MCF 10A (cell line): Measurements from ENCODE around the gene DCST2. TPM values are rescaled to one million over a fixed set of nuclear protein-coding genes. Genes with fewer than 3 reads are reported as not detected.

ENCODE experiments used
- BruUV-seq: library from RNA; stranded (reverse); fragments of 400-500 nt; replicated peaks from 2 replicates; lab custom pipeline; 2021; lab: Mats Ljungman, UMichigan
- CTCF ChIA-PET: fragments of 300-600 bp; sonication (Branson Sonifier 250); formaldehyde crosslinking; extraction: SDS; loops from one replicate; lab custom pipeline; 2021; ENCODE audit warnings: antibody characterized with exemption, inconsistent platforms; lab: Yijun Ruan, JAX
- POLR2A ChIA-PET: fragments of 300-600, 350-650 bp; sonication (Branson Sonifier 250); formaldehyde crosslinking; extraction: SDS; loops from one replicate; lab custom pipeline; 2020; ENCODE audit warnings: antibody characterized with exemption, inconsistent platforms; lab: Yijun Ruan, JAX
- DNase-seq: peaks from one replicate; pipeline ENCODE4 v3.0.0-alpha.2; 2018; ENCODE audit not compliant: unreplicated experiment
- H3K27ac Mint-ChIP-seq: one replicate; pipeline ENCODE4 v1.8.0; 2022; ENCODE audit warnings: mild to moderate bottlenecking, low read depth, mixed read lengths; ENCODE audit not compliant: unreplicated experiment
- H3K27me3 Mint-ChIP-seq: one replicate; pipeline ENCODE4 v1.8.0; 2022; ENCODE audit warnings: mixed read lengths; ENCODE audit not compliant: insufficient read depth, unreplicated experiment
- H3K36me3 Mint-ChIP-seq: one replicate; pipeline ENCODE4 v1.8.0; 2022; ENCODE audit warnings: mild to moderate bottlenecking, moderate library complexity, mixed read lengths; ENCODE audit not compliant: insufficient read depth, unreplicated experiment
- H3K4me1 Mint-ChIP-seq: one replicate; pipeline ENCODE4 v1.8.0; 2022; ENCODE audit warnings: mixed read lengths; ENCODE audit not compliant: insufficient read depth, unreplicated experiment
- H3K4me3 Mint-ChIP-seq: one replicate; pipeline ENCODE4 v1.8.0; 2022; ENCODE audit warnings: mild to moderate bottlenecking, moderate library complexity, mixed read lengths; ENCODE audit not compliant: unreplicated experiment
- H3K9me3 Mint-ChIP-seq: one replicate; pipeline ENCODE4 v1.8.0; 2022; ENCODE audit warnings: mixed read lengths; ENCODE audit not compliant: unreplicated experiment
- CTCF ChIP-seq: fragments of 200-600 bp; IDR thresholded peaks from one replicate; pipeline ENCODE4 v1.8.0; 2022; ENCODE audit warnings: antibody characterized with exemption, mild to moderate bottlenecking; ENCODE audit not compliant: unreplicated experiment
- intact Hi-C: fragments of 100-400 bp; cut with micrococcal nuclease; formaldehyde crosslinking; loops from 2 replicates; pipeline ENCODE4 v1.14.1; 2022
- total RNA-seq: library from RNA; stranded (reverse); gene quantifications from 2 replicates; pipeline ENCODE4 v1.2.3, GENCODE V29; 2022

Gene DCST2
- total RNA-seq, 1 experiment from 2014 or later = 0.91 TPM

GRCh38 chr1:155044812-155045657 is 11.5 kb upstream of the DCST2 start:
- peaks cover 37% of the 10 kb centered on the region for H3K4me1 Mint-ChIP-seq
- H3K9me3 Mint-ChIP-seq = no peaks in the 10 kb centered on the region
- POLR2A ChIA-PET = interaction anchor here (0.8 to 5.4 kb wide), 17 partner anchors 19 to 108 kb away, joined by 3 to 24 read pairs (median 6); partner anchors contain the start of genes CKS1B, FLAD1, PBXIP1 and PYGO2
- DNase-seq = peak; percentile 90
- CTCF ChIA-PET = interaction anchor here (0.5 to 23.3 kb wide), 37 partner anchors 7 to 1415 kb away, joined by 3 to 390 read pairs (median 5); partner anchors contain the start of genes DCST1, DCST2, EFNA4 and FLAD1
- H3K36me3 Mint-ChIP-seq = no peaks in the 10 kb centered on the region
- no peak overlapping the region for H3K27ac Mint-ChIP-seq
- H3K4me3 Mint-ChIP-seq = no peak overlapping the region
- intact Hi-C loops = loop anchor here (1.0 to 2.0 kb wide), 3 partner anchors 16 to 42 kb away; partner anchors contain the start of gene ZBTB7B
- no TSS peak for BruUV-seq
- TF ChIP-seq CTCF = peak; percentile 83
- no peaks in the 10 kb centered on the region for H3K27me3 Mint-ChIP-seq

- no peak for TF ChIP-seq CTCF
- Mint-ChIP-seq H3K27me3 (no peaks in the 10 kb centered on the region), H3K4me1 (peaks cover 33% of the 10 kb centered on the region), H3K4me3 (no peak overlapping the region), H3K27ac (no peak overlapping the region), H3K36me3 (no peaks in the 10 kb centered on the region), H3K9me3 (no peaks in the 10 kb centered on the region)
- no peak for DNase-seq
- ChIA-PET CTCF (interaction anchor here (0.6 to 23.3 kb wide), 35 partner anchors 8 to 1416 kb away, joined by 3 to 390 read pairs (median 5); partner anchors contain the start of genes DCST1, DCST2, EFNA4 and FLAD1), POLR2A (interaction anchor here (0.6 to 5.4 kb wide), 20 partner anchors 19 to 128 kb away, joined by 3 to 24 read pairs (median 6); partner anchors contain the start of genes CKS1B, FLAD1, KRTCAP2 and PMVK)
- intact Hi-C loops = loop anchor here (2.0 kb wide), 1 partner anchor 42 kb away; the partner anchor contains the start of gene ZBTB7B
- BruUV-seq = no TSS peak
Observed at GRCh38 chr1:155044365-155044764, 10.8 kb upstream of the DCST2 start.

GRCh38 chr1:155043793-155044192 is 10.2 kb upstream of the DCST2 start:
- H3K27ac Mint-ChIP-seq = no peak overlapping the region
- H3K9me3 Mint-ChIP-seq = no peaks in the 10 kb centered on the region
- CTCF ChIA-PET = interaction anchor here (0.6 to 23.3 kb wide), 28 partner anchors 9 to 484 kb away, joined by 3 to 390 read pairs (median 5); partner anchors contain the start of genes DCST1, DCST2, EFNA4 and FLAD1
- H3K36me3 Mint-ChIP-seq = no peaks in the 10 kb centered on the region
- POLR2A ChIA-PET = interaction anchor here (0.6 to 5.4 kb wide), 18 partner anchors 18 to 1236 kb away, joined by 3 to 24 read pairs (median 4); partner anchors contain the start of genes CKS1B, FLAD1, KRTCAP2 and PMVK
- H3K27me3 Mint-ChIP-seq = no peaks in the 10 kb centered on the region
- DNase-seq = no peak
- TF ChIP-seq CTCF = no peak
- intact Hi-C loops = loop anchor here (2.0 kb wide), 1 partner anchor 41 kb away; the partner anchor contains the start of gene ZBTB7B
- no TSS peak for BruUV-seq
- H3K4me3 Mint-ChIP-seq = no peak overlapping the region
- H3K4me1 Mint-ChIP-seq = peaks cover 33% of the 10 kb centered on the region
